HepG2 (cell line): ENCODE results near the gene DUS3L. TPM values are rescaled to one million over a fixed set of nuclear protein-coding genes. Genes with fewer than 3 reads are reported as not detected.

Source experiments
- MXI1 ChIP-seq: IDR thresholded peaks from 3 replicates; pipeline ENCODE4 v1.6.1; 2012; ENCODE audit warnings: low read depth, low read length, inconsistent platforms, borderline replicate concordance
- POLR2G ChIP-seq: fragments of 200-400 bp; formaldehyde crosslinking; IDR thresholded peaks from 2 replicates; pipeline ENCODE4 v1.6.1; 2018; ENCODE audit warnings: mild to moderate bottlenecking, low read depth, low read length, moderate library complexity
- RARA ChIP-seq: IDR thresholded peaks from 2 replicates; pipeline ENCODE4 v1.6.1; 2016; ENCODE audit warnings: missing genetic modification reagents, missing compliant biosample characterization
- STAG1 ChIP-seq: sonication (generic); formaldehyde crosslinking; IDR thresholded peaks from 2 replicates; pipeline ENCODE4 v1.4.0; 2020; ENCODE audit warnings: missing genetic modification reagents
- ZFAT ChIP-seq: sonication (generic); formaldehyde crosslinking; conservative IDR thresholded peaks from 2 replicates; pipeline ENCODE4 v1.8.1; 2023; ENCODE audit warnings: missing genetic modification reagents, inconsistent platforms
- ZNF264 ChIP-seq: sonication (generic); formaldehyde crosslinking; IDR thresholded peaks from 2 replicates; pipeline ENCODE4 v1.4.0; 2020; ENCODE audit warnings: missing genetic modification reagents
- polyA plus RNA-seq, 8 experiments: library from polyadenylated mRNA; depleted of rRNA in 3 of 8; stranded (reverse) in 7 of 8; unstranded in 1 of 8; fragments of >200 nt; fragmentation: Illumina TruSeq in 4 of 8; extraction: Trizol in 4 of 8; gene quantifications; 2 replicates each; pipeline versions ENCODE4 v1.2.1 to v1.2.3, GENCODE V29; 2011 to 2016; ENCODE audit warnings: low read depth in 4 of 8, missing spikeins in 1 of 8, mixed read lengths in 1 of 8; ENCODE audit not compliant: insufficient read depth in 1 of 8
- total RNA-seq, 5 experiments: library from RNA; depleted of rRNA; stranded (reverse); fragments of >200 nt; fragmentation: Illumina TruSeq; extraction: Trizol; gene quantifications; 2 replicates each; pipeline ENCODE4 v1.2.3, GENCODE V29; 2016; ENCODE audit warnings: low read depth in 1 of 5
- TF ChIP-seq, protein P1 (sequence below): sonication (generic); formaldehyde crosslinking; IDR thresholded peaks from 2 replicates; pipeline ENCODE4 v1.4.0; 2020; ENCODE audit warnings: missing genetic modification reagents, mild to moderate bottlenecking, borderline replicate concordance
- TF ChIP-seq, protein P2 (sequence below): sonication (generic); formaldehyde crosslinking; conservative IDR thresholded peaks from 2 replicates; pipeline ENCODE4 v1.4.0; 2020; ENCODE audit warnings: missing genetic modification reagents
- TF ChIP-seq, protein P3 (sequence below): sonication (generic); formaldehyde crosslinking; IDR thresholded peaks from 2 replicates; pipeline ENCODE4 v1.4.0; 2020; ENCODE audit warnings: missing genetic modification reagents
- TF ChIP-seq, protein P4 (sequence below): sonication (generic); formaldehyde crosslinking; IDR thresholded peaks from 2 replicates; pipeline ENCODE4 v1.5.0; 2020; ENCODE audit warnings: missing genetic modification reagents, mild to moderate bottlenecking, borderline replicate concordance

The DUS3L gene
- total and polyA plus RNA-seq, 2 of the 13 experiments (the other 11 are each of a cell fraction or from before 2014, with no cell fraction given): 13.3 to 25.1 TPM

DNA sequence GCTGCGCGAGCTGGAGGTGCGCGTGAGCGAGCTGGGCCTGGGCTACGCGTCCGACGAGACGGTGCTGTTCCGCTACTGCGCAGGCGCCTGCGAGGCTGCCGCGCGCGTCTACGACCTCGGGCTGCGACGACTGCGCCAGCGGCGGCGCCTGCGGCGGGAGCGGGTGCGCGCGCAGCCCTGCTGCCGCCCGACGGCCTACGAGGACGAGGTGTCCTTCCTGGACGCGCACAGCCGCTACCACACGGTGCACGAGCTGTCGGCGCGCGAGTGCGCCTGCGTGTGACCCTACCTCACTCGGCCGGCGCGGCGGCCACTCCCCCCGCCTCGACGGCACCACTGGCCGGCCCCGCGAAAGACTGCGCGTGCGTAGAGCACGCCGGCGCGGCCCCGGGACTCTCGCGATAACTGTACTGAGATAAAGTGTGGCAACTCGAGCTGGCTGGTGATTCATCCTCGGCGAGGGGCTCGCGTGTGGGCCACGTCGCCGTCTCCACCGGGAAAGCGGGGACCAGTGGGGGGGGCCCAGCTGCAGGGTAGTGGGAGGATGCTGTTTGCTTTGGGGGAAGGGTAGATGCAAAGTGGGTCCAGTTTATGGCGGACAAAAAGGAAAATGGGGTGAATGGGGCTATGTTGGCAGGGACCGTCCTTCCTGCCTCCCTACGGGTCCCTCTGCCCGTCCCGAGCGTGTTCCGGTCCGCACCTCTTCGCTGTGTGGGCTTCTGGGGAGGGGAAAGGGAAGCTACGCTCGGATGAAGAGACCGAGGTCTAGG is 37.1 kb upstream of the DUS3L start (continued):
- TF ChIP-seq, protein P1, sequence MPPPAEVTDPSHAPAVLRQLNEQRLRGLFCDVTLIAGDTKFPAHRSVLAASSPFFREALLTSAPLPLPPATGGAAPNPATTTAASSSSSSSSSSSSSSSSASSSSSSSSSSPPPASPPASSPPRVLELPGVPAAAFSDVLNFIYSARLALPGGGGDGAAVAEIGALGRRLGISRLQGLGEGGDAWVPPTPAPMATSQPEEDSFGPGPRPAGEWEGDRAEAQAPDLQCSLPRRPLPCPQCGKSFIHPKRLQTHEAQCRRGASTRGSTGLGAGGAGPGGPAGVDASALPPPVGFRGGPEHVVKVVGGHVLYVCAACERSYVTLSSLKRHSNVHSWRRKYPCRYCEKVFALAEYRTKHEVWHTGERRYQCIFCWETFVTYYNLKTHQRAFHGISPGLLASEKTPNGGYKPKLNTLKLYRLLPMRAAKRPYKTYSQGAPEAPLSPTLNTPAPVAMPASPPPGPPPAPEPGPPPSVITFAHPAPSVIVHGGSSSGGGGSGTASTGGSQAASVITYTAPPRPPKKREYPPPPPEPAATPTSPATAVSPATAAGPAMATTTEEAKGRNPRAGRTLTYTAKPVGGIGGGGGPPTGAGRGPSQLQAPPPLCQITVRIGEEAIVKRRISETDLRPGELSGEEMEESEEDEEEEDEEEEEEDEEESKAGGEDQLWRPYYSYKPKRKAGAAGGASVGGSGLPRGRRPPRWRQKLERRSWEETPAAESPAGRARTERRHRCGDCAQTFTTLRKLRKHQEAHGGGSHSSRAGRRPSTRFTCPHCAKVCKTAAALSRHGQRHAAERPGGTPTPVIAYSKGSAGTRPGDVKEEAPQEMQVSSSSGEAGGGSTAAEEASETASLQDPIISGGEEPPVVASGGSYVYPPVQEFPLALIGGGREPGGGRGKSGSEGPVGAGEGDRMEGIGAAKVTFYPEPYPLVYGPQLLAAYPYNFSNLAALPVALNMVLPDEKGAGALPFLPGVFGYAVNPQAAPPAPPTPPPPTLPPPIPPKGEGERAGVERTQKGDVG (CRISPR knock-in tag): peak; percentile 88; the same call in 1 of the 2 replicates
- TF ChIP-seq, protein P2, sequence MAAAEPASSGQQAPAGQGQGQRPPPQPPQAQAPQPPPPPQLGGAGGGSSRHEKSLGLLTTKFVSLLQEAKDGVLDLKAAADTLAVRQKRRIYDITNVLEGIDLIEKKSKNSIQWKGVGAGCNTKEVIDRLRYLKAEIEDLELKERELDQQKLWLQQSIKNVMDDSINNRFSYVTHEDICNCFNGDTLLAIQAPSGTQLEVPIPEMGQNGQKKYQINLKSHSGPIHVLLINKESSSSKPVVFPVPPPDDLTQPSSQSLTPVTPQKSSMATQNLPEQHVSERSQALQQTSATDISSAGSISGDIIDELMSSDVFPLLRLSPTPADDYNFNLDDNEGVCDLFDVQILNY (CRISPR knock-in tag): peak; percentile 77; the same call in 1 of the 2 replicates
- TF ChIP-seq MXI1 (peak; percentile 75; the same call in 1 of the 3 replicates), ZFAT (no peak), RARA (CRISPR knock-in tag) (peak; percentile 15; the same call in 1 of the 2 replicates), POLR2G (peak; percentile 99), ZNF264 (no peak), STAG1 (CRISPR knock-in tag) (peak; percentile 1; the same call in 1 of the 2 replicates)
- TF ChIP-seq, protein P3, sequence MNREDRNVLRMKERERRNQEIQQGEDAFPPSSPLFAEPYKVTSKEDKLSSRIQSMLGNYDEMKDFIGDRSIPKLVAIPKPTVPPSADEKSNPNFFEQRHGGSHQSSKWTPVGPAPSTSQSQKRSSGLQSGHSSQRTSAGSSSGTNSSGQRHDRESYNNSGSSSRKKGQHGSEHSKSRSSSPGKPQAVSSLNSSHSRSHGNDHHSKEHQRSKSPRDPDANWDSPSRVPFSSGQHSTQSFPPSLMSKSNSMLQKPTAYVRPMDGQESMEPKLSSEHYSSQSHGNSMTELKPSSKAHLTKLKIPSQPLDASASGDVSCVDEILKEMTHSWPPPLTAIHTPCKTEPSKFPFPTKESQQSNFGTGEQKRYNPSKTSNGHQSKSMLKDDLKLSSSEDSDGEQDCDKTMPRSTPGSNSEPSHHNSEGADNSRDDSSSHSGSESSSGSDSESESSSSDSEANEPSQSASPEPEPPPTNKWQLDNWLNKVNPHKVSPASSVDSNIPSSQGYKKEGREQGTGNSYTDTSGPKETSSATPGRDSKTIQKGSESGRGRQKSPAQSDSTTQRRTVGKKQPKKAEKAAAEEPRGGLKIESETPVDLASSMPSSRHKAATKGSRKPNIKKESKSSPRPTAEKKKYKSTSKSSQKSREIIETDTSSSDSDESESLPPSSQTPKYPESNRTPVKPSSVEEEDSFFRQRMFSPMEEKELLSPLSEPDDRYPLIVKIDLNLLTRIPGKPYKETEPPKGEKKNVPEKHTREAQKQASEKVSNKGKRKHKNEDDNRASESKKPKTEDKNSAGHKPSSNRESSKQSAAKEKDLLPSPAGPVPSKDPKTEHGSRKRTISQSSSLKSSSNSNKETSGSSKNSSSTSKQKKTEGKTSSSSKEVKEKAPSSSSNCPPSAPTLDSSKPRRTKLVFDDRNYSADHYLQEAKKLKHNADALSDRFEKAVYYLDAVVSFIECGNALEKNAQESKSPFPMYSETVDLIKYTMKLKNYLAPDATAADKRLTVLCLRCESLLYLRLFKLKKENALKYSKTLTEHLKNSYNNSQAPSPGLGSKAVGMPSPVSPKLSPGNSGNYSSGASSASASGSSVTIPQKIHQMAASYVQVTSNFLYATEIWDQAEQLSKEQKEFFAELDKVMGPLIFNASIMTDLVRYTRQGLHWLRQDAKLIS (CRISPR knock-in tag): peak; percentile 62; the same call in 1 of the 2 replicates
- TF ChIP-seq, protein P4, sequence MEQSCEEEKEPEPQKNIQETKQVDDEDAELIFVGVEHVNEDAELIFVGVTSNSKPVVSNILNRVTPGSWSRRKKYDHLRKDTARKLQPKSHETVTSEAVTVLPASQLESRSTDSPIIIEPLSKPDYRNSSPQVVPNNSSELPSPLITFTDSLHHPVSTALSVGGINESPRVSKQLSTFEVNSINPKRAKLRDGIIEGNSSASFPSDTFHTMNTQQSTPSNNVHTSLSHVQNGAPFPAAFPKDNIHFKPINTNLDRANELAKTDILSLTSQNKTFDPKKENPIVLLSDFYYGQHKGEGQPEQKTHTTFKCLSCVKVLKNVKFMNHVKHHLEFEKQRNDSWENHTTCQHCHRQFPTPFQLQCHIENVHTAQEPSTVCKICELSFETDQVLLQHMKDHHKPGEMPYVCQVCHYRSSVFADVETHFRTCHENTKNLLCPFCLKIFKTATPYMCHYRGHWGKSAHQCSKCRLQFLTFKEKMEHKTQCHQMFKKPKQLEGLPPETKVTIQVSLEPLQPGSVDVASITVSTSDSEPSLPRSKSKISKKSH (CRISPR knock-in tag): peak; percentile 80
